ENCODE measurements around the gene CETN1. TPM values are rescaled to one million over a fixed set of nuclear protein-coding genes. Genes with fewer than 3 reads are reported as not detected.

CETN1 gene
- total RNA-seq, 1 donor from 2014 or later: not detected

GRCh38 chr18:577643-578375 is 2.4 kb upstream of the CETN1 start:
- DNase-seq: peak; percentile 98

- peak; percentile 88 for DNase-seq
These were observed 942 bp upstream of the CETN1 start for GRCh38 chr18:579238-579637.

- DNase-seq: no peak
These were observed 916 bp downstream of the CETN1 start for GRCh38 chr18:581096-581495.

- no peak for DNase-seq
These were observed 2.3 kb downstream of the CETN1 start for GRCh38 chr18:582465-582864.

GRCh38 chr18:595068-595467 is 14.9 kb downstream of the CETN1 start:
- DNase-seq: no peak

- DNase-seq: no peak
These were observed 15.4 kb downstream of the CETN1 start for GRCh38 chr18:595571-595970.

GRCh38 chr18:596288-596881 is 16.2 kb downstream of the CETN1 start:
- DNase-seq: no peak

GRCh38 chr18:598124-598589 is 18.0 kb downstream of the CETN1 start:
- DNase-seq: peak; percentile 58

- DNase-seq: peak; percentile 61
These were observed 19.9 kb downstream of the CETN1 start for GRCh38 chr18:600107-600506.

- DNase-seq: no peak
These were observed 24.6 kb downstream of the CETN1 start for GRCh38 chr18:604771-605170.

GRCh38 chr18:607930-608329 is 27.8 kb downstream of the CETN1 start:
- DNase-seq: no peak

GRCh38 chr18:610214-610928 is 30.2 kb downstream of the CETN1 start:
- no peak for DNase-seq

GRCh38 chr18:612156-612555 is 32.0 kb downstream of the CETN1 start:
- no peak for DNase-seq

- DNase-seq: no peak
These were observed 34.0 kb downstream of the CETN1 start for GRCh38 chr18:614193-614592.

- DNase-seq: no peak
These were observed 34.9 kb downstream of the CETN1 start for GRCh38 chr18:615092-615521.

- no peak for DNase-seq
These were observed 35.6 kb downstream of the CETN1 start for GRCh38 chr18:615773-616172.

- peak; percentile 70 for DNase-seq
These were observed 36.3 kb downstream of the CETN1 start for GRCh38 chr18:616380-616995.

- DNase-seq: no peak
These were observed 37.9 kb downstream of the CETN1 start for GRCh38 chr18:617970-618504.

GRCh38 chr18:618618-619017 is 38.4 kb downstream of the CETN1 start:
- no peak for DNase-seq

- DNase-seq: no peak
These were observed 41.3 kb downstream of the CETN1 start for GRCh38 chr18:621291-622043.

- no peak for DNase-seq
These were observed 42.1 kb downstream of the CETN1 start for GRCh38 chr18:622289-622688.

Measured in skin of body (tissue), 2 donors.